ENCODE data around the gene IQCM.

Gene IQCM

GRCh38 chr4:149719357-149719756, 96.3 kb downstream of the IQCM start:
- H3K4me1 ChIP-seq, result no peaks in the 10 kb centered on the region

GRCh38 chr4:149718500-149718899, 97.1 kb downstream of the IQCM start:
- TF ChIP-seq, protein P1, sequence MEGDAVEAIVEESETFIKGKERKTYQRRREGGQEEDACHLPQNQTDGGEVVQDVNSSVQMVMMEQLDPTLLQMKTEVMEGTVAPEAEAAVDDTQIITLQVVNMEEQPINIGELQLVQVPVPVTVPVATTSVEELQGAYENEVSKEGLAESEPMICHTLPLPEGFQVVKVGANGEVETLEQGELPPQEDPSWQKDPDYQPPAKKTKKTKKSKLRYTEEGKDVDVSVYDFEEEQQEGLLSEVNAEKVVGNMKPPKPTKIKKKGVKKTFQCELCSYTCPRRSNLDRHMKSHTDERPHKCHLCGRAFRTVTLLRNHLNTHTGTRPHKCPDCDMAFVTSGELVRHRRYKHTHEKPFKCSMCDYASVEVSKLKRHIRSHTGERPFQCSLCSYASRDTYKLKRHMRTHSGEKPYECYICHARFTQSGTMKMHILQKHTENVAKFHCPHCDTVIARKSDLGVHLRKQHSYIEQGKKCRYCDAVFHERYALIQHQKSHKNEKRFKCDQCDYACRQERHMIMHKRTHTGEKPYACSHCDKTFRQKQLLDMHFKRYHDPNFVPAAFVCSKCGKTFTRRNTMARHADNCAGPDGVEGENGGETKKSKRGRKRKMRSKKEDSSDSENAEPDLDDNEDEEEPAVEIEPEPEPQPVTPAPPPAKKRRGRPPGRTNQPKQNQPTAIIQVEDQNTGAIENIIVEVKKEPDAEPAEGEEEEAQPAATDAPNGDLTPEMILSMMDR (IDR thresholded peaks at IDR 0.05), result no peak
- H3K27ac ChIP-seq, result no peak overlapping the region
- no peak overlapping the region for H3K4me3 ChIP-seq (ENCODE audit: low read depth, low read length)
- no peaks in the 10 kb centered on the region for H3K4me1 ChIP-seq
- no peak overlapping the region for H3K4me2 ChIP-seq (ENCODE audit: low read length)
- no peak overlapping the region for H3K9ac ChIP-seq
- no peaks in the 10 kb centered on the region for H3K9me3 ChIP-seq (ENCODE audit: control insufficient read depth, low read length)
- H3K79me2 ChIP-seq, result no peaks in the 10 kb centered on the region
- no peak overlapping the region for H2AFZ ChIP-seq
- no peaks in the 10 kb centered on the region for H3K27me3 ChIP-seq (ENCODE audit: control insufficient read depth, insufficient read depth, low read length)
- no peaks in the 10 kb centered on the region for H3K36me3 ChIP-seq (ENCODE audit: control insufficient read depth, insufficient read depth, low read length)

More at GRCh38 chr4:149719357-149719756, 96.3 kb downstream of the IQCM start:
- TF ChIP-seq, protein P1 (IDR thresholded peaks at IDR 0.05), result no peak
- H3K36me3 ChIP-seq (ENCODE audit: control insufficient read depth, insufficient read depth, low read length), result no peaks in the 10 kb centered on the region
- no peak overlapping the region for H3K4me3 ChIP-seq (ENCODE audit: low read depth, low read length)
- H3K27ac ChIP-seq, result no peak overlapping the region
- H3K27me3 ChIP-seq (ENCODE audit: control insufficient read depth, insufficient read depth, low read length), result no peaks in the 10 kb centered on the region
- no peaks in the 10 kb centered on the region for H3K9me3 ChIP-seq (ENCODE audit: control insufficient read depth, low read length)
- no peak overlapping the region for H3K9ac ChIP-seq
- no peak overlapping the region for H3K4me2 ChIP-seq (ENCODE audit: low read length)
- no peaks in the 10 kb centered on the region for H3K79me2 ChIP-seq
- no peak overlapping the region for H2AFZ ChIP-seq

DNA sequence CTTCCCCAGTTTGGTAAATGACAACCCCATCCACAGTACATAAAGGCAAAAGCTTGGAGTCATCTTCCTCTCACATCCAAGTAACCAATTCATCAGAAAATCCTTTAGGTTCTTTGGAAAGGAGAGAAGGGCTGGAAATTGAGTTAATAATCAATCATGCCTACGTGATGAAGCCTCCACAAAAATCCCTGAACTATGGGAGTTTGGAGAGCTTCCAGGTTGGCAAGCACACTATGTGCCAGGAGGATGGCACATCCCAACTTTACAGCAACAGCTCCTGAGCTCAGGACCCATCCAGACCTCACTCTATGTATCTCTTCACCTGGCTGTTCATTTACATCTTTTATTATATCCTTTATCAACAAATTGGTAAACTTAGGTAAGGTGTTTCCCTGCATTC, 98.9 kb downstream of the IQCM start:
- no peaks in the 10 kb centered on the region for H3K9me3 ChIP-seq (ENCODE audit: control insufficient read depth, low read length)
- H3K36me3 ChIP-seq (ENCODE audit: control insufficient read depth, insufficient read depth, low read length), result no peaks in the 10 kb centered on the region
- H3K4me2 ChIP-seq (ENCODE audit: low read length), result no peak overlapping the region
- no peak overlapping the region for H3K27ac ChIP-seq
- TF ChIP-seq, protein P1 (IDR thresholded peaks at IDR 0.05), result no peak
- no peak overlapping the region for H3K9ac ChIP-seq
- no peaks in the 10 kb centered on the region for H3K79me2 ChIP-seq
- H2AFZ ChIP-seq, result no peak overlapping the region
- no peaks in the 10 kb centered on the region for H3K27me3 ChIP-seq (ENCODE audit: control insufficient read depth, insufficient read depth, low read length)
- H3K4me3 ChIP-seq (ENCODE audit: low read depth, low read length), result no peak overlapping the region
- H3K4me1 ChIP-seq, result no peaks in the 10 kb centered on the region

GRCh38 chr4:149715822-149716585, 99.6 kb downstream of the IQCM start:
- Histone ChIP-seq H3K79me2 (no peaks in the 10 kb centered on the region), H3K4me3 (ENCODE audit: low read depth, low read length) (no peak overlapping the region), H3K27ac (no peak overlapping the region), H3K27me3 (ENCODE audit: control insufficient read depth, insufficient read depth, low read length) (no peaks in the 10 kb centered on the region), H3K9me3 (ENCODE audit: control insufficient read depth, low read length) (no peaks in the 10 kb centered on the region), H3K4me2 (ENCODE audit: low read length) (no peak overlapping the region), H3K36me3 (ENCODE audit: control insufficient read depth, insufficient read depth, low read length) (no peaks in the 10 kb centered on the region), H3K9ac (no peak overlapping the region), H2AFZ (no peak overlapping the region), H3K4me1 (no peaks in the 10 kb centered on the region)
- TF ChIP-seq, protein P1 (IDR thresholded peaks at IDR 0.05), result no peak

GRCh38 chr4:149713031-149713430, 102.6 kb downstream of the IQCM start:
- H2AFZ ChIP-seq, result no peak overlapping the region
- H3K4me1 ChIP-seq, result no peaks in the 10 kb centered on the region
- no peaks in the 10 kb centered on the region for H3K27me3 ChIP-seq (ENCODE audit: control insufficient read depth, insufficient read depth, low read length)
- H3K9ac ChIP-seq, result no peak overlapping the region
- H3K4me2 ChIP-seq (ENCODE audit: low read length), result no peak overlapping the region
- H3K27ac ChIP-seq, result no peak overlapping the region
- no peak overlapping the region for H3K4me3 ChIP-seq (ENCODE audit: low read depth, low read length)
- H3K9me3 ChIP-seq (ENCODE audit: control insufficient read depth, low read length), result no peaks in the 10 kb centered on the region
- H3K36me3 ChIP-seq (ENCODE audit: control insufficient read depth, insufficient read depth, low read length), result no peaks in the 10 kb centered on the region
- H3K79me2 ChIP-seq, result no peaks in the 10 kb centered on the region
- TF ChIP-seq, protein P1 (IDR thresholded peaks at IDR 0.05), result no peak
